T-helper 22 cell (primary cell): ENCODE data around the gene PIK3C3.

ENCODE experiments used
- DNase-seq: peaks from one replicate; pipeline ENCODE4 v3.0.0-alpha.2; 2020; ENCODE audit warnings: low read depth

The PIK3C3 gene

DNA sequence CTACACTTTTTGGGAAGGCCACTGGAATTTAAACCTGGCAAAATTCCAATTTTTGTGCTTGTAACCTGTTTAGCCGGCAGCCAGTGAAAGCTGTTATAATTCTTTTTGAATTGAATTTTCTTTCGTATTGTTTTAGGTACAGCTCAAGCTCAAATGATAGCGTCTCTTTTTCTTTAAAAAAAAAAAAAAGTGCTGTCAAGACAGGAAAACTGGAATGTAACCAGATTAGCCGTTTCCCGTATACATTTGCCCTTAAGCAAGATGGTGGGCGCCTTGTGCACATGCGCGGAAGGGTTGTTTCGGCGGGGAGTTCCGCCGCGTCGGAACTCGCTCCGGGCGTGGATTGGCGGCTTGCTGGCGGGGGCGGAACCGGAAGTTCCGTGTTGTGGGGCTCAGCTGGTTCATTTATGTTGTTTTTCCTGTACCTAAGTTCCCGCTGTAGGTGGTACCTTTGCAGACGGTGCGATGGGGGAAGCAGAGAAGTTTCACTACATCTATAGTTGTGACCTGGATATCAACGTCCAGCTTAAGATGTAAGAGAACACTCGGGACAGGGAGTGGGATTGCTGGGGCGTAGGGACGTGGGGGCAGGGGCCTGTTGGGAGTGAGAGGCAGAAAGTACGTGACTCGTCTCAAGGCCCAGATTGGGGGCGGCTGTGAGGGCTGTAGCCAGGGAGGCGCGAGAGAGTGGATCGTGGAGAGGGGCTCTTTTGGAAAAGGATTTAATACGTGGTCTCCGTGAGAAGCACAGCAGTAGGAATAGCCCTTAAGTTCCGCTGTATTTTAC is at the start of gene PIK3C3:
PIK3C3 (plus strand) TSS at position 408 of the 787 bp plus-strand sequence; CDS start at position 466, 58 bp downstream.
- DNase-seq: peak; percentile 94

DNA sequence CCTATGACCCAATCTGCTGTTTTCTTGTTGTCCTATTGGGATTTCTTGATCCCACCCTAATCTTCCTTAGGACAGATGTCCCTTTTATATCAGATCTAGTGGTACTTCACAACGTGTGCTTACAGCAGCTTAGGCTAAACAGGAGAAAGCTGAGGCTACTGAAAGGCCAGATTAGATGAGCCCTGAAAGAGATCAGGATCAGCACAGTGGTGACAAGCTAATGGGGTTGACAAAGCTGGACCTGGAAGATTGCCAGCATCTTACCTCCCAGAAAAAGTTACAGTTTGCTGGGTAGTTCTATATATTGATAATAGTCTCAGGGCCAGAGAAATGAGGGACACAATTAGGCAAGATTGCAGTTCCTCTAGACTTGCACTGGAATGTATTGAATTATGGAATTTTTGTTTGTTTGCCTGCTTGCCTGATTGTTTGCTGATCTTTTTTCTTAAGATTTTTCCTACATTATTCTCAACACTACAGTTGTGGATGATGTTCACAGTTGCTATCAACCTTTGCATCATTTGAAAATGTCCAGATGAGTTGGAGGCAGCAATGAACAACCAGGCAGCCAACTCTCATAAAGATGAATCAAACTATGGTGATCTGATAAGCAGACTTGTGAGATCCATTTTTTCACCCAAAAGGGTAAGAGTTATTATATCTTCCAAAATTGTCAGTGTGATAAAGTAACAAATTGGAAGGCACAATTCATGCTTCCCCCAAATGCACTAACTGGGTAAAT is 49.1 kb upstream of the PIK3C3 start:
- DNase-seq: no peak

DNA sequence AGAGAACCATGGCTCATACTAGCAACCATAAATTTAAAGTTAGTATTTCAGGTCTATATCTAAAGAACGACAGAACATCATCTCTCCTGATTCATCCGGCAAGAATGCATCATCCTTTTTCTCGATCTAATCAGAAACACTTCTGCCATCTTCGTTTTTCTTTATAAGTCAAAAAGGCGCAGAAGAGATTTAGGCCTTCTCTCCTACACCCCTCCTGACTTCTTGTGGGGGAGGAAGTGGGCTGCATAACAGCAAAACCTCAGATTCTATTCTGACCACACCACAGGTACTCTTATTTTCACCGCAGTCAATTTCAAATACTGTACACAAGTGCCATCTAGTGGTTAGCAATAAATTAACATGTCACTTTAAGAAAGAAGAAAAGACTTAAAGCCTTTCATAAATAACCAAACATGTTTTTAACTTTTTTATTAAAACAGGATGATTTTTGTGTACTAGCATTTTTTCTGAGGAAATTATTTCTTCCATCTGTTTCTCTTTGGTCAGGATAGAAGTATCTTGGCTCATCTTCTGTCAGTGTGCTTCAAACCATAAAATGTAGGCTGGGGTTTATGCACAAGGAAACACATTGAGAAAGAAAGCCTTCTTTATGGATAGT is 48.4 kb upstream of the PIK3C3 start:
- no peak for DNase-seq

DNA sequence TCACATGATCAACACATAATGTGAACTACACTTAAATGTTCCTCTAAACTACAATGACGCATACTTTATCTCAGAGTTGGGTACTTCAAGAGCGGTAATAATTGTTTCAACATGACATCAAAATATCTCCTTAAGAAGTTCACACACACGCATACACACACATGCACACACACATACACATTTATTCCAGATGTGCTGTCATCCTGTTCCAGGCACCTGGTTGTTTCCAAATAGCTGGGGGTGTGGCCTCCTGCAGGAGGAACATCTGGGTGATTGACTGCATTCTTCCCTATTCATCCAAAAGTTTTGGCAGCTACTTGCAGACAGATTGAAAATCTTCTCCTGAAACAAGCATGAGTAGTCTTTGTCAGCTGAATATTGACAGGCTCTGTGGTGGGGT is 37.9 kb upstream of the PIK3C3 start:
- no peak for DNase-seq

GRCh38 chr18:41921770-41922169 is 33.3 kb upstream of the PIK3C3 start:
- DNase-seq: no peak

- no peak for DNase-seq
These were observed 32.9 kb upstream of the PIK3C3 start for GRCh38 chr18:41922176-41922575.

DNA sequence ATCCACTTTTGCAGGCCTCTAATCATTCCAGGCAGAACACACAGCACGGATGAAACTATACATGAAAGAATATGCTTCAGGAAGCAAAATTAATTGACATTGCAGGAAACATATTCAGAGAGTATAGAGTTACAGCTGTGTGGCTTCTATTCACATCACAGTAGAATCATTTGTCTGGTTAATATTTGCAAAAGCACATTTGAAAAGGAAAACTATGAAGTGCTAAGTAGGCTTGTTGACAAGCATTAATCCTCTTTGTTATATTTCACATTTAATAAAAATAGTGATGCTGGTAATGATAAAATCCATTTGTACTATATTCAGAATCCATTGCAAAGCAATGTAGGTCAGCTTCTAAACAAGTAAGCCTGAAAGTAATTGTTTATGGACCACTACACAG is 32.2 kb upstream of the PIK3C3 start:
- DNase-seq: no peak

DNA sequence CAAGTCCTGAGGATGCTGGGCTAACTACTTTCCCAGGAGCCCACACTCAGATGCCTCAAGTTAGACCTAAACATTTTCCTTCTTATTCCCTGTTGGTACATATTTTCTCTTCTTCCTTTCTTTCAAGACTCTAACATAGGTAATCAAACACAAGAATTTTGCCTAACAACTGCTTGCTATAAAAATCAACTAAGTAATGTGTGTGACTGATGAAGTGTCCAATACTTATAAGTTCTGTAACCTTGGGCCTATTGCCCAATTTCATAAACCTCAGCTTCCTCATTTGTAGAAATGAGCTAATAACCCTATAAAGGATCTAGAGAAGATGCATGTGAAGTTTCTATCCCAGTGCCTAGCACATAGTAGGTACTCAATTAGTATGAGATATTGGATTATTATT is 31.6 kb upstream of the PIK3C3 start:
- no peak for DNase-seq

DNA sequence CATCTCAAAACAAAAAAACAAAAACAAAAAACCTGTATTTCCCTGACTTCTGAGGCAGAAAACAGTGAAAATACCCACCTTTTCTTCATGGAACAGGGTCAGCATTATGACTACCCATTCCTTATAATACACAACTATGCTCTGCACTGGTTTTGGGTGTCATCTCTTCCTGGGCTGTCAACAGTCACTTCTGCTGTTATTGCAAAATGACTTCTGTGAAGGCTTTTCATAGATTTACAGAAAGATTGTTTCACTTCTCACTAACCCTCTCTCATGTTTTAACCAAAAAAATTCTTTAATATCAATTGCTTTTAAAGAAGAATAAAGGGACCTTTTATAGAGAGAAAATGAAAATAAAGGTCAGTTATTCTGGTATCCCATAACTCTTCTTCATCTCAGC is 26.5 kb upstream of the PIK3C3 start:
- no peak for DNase-seq

DNA sequence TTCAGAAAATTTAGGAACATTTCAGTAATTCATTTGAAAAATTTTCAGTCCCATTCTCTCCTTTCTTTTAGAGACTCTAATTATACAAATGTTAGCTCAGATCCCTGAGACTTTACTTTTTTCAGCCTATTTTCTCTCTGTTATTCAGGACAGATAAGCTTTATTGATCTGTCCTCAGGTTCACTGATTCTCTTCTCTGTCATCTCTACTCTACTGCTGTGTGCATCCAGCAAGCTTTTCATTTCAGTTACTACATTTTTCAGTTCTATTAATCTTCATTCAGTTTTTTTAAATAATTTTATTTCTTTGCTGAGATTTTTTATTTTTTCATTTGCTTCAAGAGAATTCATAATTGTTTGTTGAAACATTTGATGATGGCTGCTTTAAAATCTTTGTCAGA is 22.1 kb upstream of the PIK3C3 start:
- no peak for DNase-seq

- no peak for DNase-seq
These were observed 21.3 kb upstream of the PIK3C3 start for GRCh38 chr18:41933778-41934177.

GRCh38 chr18:41936471-41937134 is 18.4 kb upstream of the PIK3C3 start:
- no peak for DNase-seq

GRCh38 chr18:41938445-41938844 is 16.6 kb upstream of the PIK3C3 start:
- DNase-seq: no peak

- DNase-seq: no peak
These were observed 15.7 kb upstream of the PIK3C3 start for GRCh38 chr18:41939326-41939725.

DNA sequence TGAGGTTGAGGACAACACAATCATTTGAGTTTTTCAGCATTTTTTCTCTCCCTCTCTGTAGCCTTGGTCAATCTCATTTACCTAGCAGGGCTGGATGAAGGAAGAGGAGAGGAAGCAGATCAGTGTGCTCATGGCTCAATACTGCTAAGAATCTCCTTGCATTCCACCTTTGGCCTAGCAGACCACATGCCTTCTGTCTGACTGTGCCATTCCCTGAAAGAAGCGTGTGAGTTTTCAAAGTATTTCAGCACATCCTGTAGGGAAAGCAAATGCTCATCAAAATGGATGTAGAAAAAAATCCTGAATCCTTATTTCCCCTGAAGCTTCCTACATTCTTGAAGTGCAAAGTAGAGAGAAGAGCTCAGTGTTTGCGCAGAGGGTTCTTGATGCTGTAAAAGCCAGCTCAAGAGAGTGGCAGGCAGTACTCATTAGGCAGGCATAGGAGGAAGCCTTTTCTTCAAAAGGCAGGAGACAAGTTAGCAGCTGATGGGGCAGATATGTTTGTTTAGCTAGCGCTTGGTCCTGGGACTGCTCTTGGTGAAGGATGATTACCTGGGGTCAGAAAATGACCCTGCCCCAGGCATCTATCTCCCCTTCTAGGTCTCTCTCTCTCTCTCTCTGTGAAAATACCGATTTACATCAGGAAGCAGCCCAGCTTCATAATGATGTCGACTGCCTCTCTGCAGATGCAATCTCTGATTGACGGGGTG is 14.4 kb upstream of the PIK3C3 start:
- no peak for DNase-seq

DNA sequence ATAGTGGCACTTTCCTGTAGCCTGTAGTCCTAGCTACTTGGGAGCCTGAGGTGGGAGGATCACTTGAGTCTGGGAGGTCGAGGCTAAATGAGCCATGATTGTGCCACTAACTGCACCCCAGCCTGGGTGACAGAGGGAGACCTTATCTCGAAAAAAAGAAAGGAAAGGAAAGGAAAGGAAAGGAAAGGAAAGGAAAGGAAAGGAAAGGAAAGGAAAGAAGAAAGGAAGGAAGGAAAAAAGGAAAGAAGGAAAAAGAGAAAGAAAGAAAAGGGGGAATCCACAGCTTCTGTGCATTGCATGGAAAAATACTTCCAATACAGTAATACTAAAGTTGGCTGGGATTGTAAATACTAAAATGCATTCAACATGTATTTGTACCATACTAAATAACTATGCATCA is 12.8 kb upstream of the PIK3C3 start:
- no peak for DNase-seq

GRCh38 chr18:41948544-41949110 is 6.4 kb upstream of the PIK3C3 start:
- DNase-seq: no peak

DNA sequence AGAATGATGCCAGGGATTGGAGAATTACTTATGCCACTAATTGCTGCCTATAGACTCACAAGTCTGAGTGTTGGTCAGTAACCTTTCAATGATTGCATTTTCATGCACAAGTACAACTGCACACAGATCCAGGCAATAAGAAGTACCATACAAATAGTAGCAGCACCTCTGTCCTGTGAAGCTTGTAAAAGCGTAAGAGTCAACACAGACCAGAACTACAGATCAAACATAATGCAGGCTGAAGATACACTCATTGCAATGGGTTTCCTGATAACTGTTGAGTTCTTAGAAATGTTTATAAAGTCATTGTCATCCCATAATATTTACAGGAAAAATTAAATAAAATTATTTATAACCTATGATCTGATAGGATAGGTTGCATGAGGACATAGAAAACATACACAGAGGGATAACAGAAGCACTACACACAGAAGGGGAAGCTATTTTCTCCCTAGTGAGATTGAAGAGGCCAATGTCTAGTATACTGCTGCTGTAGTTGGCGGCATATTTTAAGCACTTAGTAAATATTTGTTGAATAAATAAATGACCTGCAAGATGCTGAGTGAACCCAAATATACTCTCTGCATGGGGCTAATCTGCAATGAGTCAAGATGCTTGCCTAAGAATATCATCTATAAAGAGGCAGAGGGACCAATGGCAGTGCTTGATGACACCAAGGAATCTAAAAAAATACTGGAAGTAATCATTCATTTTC is 5.7 kb upstream of the PIK3C3 start:
- no peak for DNase-seq

GRCh38 chr18:41955688-41956087 is 654 bp downstream of the PIK3C3 start:
- DNase-seq: no peak

DNA sequence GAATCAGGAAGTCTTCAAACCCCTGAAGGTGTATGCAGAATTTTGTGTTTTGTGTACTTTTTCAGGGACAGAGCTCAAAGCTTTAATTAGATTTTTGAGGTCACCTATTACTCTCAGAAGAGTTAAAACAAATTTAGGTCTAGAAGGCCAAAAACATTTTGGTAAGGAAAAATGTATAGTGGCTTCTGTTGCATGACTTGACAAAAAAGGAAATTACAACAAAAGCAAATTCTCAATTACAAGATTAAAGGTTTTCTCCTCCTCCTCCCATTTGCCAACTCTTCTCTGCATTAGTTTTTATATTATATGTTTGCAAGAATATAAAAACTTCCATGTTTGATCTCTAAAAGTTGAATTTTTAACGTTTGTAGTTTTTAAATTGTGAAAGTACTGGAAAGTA is 4.0 kb downstream of the PIK3C3 start:
- no peak for DNase-seq
